GM12873 (cell line): Measurements from ENCODE around the gene RNF175.

Experiments
- CTCF ChIP-seq: IDR thresholded peaks from 2 replicates; pipeline ENCODE4 v1.5.1; 2012; ENCODE audit warnings: low read depth, mild to moderate bottlenecking, moderate library complexity, low read length, control low read depth; ENCODE audit not compliant: insufficient read depth; ENCODE audit errors: missing control alignments

RNF175 gene

GRCh38 chr4:153728151-153728550 lies 31.7 kb downstream of the RNF175 start:
- no peak for TF ChIP-seq CTCF

GRCh38 chr4:153725831-153726154 lies 34.0 kb downstream of the RNF175 start:
- TF ChIP-seq CTCF = no peak

GRCh38 chr4:153725136-153725830 lies 34.5 kb downstream of the RNF175 start:
- TF ChIP-seq CTCF = no peak

GRCh38 chr4:153724606-153725005 lies 35.2 kb downstream of the RNF175 start:
- no peak for TF ChIP-seq CTCF

- TF ChIP-seq CTCF = no peak
These were observed 37.8 kb downstream of the RNF175 start for GRCh38 chr4:153722036-153722435.

GRCh38 chr4:153713866-153714646 lies 45.8 kb downstream of the RNF175 start:
- TF ChIP-seq CTCF = no peak

- no peak for TF ChIP-seq CTCF
These were observed 49.1 kb downstream of the RNF175 start for GRCh38 chr4:153710681-153711080.
